IgD-negative memory B cell (primary cell): Measurements from ENCODE around the gene AADACL4. TPM values are rescaled to one million over a fixed set of nuclear protein-coding genes. Genes with fewer than 3 reads are reported as not detected.
"Not testable (repeated sequence)": the region's sequence is repeated elsewhere in the genome, so short reads cannot be mapped to it uniquely, and the experiment has no call there.

Experiments
- H3K27ac Mint-ChIP-seq, 3 donors: one replicate each; pipeline ENCODE4 v1.8.0; 2020 to 2022; ENCODE audit warnings: mild to moderate bottlenecking in 3 of 3, mixed read lengths in 3 of 3, moderate library complexity in 1 of 3
- H3K27me3 Mint-ChIP-seq: one replicate; pipeline ENCODE4 v1.8.0; 2021; ENCODE audit warnings: mixed read lengths
- H3K36me3 Mint-ChIP-seq: one replicate; pipeline ENCODE4 v1.8.0; 2020; ENCODE audit warnings: mild to moderate bottlenecking, mixed read lengths
- H3K4me1 Mint-ChIP-seq, 3 donors: one replicate each; pipeline ENCODE4 v1.8.0; 2020 to 2022; ENCODE audit warnings: mixed read lengths in 3 of 3, mild to moderate bottlenecking in 1 of 3
- H3K4me3 Mint-ChIP-seq, 4 donors: one replicate each; pipeline ENCODE4 v1.8.0; 2020 to 2022; ENCODE audit warnings: mild to moderate bottlenecking in 4 of 4, mixed read lengths in 4 of 4, moderate library complexity in 3 of 4
- H3K9me3 Mint-ChIP-seq, 3 donors: one replicate each; pipeline ENCODE4 v1.8.0; 2020 to 2021; ENCODE audit warnings: mixed read lengths in 3 of 3, mild to moderate bottlenecking in 1 of 3
- polyA plus RNA-seq: library from polyadenylated mRNA; unstranded; fragments of 300-500 nt; fragmentation: Illumina TruSeq; gene quantifications from one replicate; pipeline ENCODE4 v1.2.3, GENCODE V29; 2021

Gene AADACL4
- polyA plus RNA-seq, 1 donor from 2014 or later = not detected

DNA sequence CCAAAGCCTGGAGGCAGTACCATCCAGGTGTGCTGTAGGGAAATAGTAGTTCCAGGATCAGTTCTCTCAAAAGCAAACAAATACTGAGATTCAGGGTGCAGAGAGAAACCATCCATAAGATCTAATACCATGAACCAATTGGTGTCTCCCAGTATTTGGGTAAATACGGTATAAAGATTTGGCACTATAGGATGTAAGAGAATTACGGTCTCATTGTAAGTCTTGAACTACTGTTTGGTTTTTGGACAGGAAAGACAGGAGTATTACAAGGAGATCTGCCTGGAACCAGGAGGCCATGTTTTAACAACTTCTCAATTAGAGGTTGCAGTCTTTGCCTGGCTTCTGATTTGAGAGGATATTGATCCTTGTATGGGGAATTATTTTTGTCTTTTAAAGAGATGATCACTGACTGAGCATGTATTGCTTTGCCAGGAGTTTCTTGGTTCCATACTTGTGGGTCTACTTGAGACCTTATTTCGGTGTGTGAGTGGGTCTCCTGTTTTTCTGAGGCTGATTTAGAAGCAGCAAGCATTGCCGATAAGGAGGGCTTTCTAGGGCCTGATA lies 10.2 kb downstream of the AADACL4 start:
- Mint-ChIP-seq H3K4me3 (no peak overlapping the region), H3K4me1 (peaks cover 0 to 4% (median 3%) of the 10 kb centered on the region in 3 donors), H3K27ac (no peak overlapping the region), H3K36me3 (no peaks in the 10 kb centered on the region), H3K27me3 (peaks cover 14% of the 10 kb centered on the region), H3K9me3 (peaks cover 0 to 2% (median 0%) of the 10 kb centered on the region in 3 donors)

DNA sequence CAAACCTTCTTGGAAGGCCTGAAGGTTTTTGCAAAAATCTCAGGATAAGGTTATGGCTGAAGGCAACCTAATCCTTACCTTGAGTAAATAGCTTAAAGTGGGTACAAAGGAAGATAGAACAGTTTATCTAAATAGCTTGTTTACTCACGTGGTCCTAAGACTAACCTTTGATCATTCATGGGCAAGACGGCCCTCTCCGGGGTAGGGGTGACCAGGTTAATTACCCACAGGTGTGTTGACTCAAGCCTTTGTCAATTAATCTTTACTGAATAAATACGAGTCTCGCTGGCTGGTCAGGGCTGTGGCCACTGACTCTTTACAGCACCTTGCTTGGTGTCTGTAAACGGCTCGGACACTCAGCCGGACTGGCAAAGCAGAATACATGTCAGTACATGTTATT lies 10.8 kb downstream of the AADACL4 start:
- peaks cover 0 to 2% (median 0%) of the 10 kb centered on the region in 3 donors for H3K9me3 Mint-ChIP-seq

GRCh38 chr1:12656575-12656974 lies 12.7 kb downstream of the AADACL4 start:
- no peak overlapping the region for H3K4me3 Mint-ChIP-seq
- H3K36me3 Mint-ChIP-seq = no peaks in the 10 kb centered on the region
- peaks cover 0 to 4% (median 3%) of the 10 kb centered on the region in 3 donors for H3K4me1 Mint-ChIP-seq
- H3K27me3 Mint-ChIP-seq = peaks cover 11% of the 10 kb centered on the region
- H3K9me3 Mint-ChIP-seq = peaks cover 0 to 2% (median 0%) of the 10 kb centered on the region in 3 donors
- no peak overlapping the region for H3K27ac Mint-ChIP-seq

More for the DNA sequence above, 10.8 kb downstream of the AADACL4 start:
- peaks cover 14% of the 10 kb centered on the region for H3K27me3 Mint-ChIP-seq
- H3K27ac Mint-ChIP-seq = no peak overlapping the region
- no peak overlapping the region for H3K4me3 Mint-ChIP-seq
- H3K4me1 Mint-ChIP-seq = peaks cover 0 to 4% (median 3%) of the 10 kb centered on the region in 3 donors
- no peaks in the 10 kb centered on the region for H3K36me3 Mint-ChIP-seq

DNA sequence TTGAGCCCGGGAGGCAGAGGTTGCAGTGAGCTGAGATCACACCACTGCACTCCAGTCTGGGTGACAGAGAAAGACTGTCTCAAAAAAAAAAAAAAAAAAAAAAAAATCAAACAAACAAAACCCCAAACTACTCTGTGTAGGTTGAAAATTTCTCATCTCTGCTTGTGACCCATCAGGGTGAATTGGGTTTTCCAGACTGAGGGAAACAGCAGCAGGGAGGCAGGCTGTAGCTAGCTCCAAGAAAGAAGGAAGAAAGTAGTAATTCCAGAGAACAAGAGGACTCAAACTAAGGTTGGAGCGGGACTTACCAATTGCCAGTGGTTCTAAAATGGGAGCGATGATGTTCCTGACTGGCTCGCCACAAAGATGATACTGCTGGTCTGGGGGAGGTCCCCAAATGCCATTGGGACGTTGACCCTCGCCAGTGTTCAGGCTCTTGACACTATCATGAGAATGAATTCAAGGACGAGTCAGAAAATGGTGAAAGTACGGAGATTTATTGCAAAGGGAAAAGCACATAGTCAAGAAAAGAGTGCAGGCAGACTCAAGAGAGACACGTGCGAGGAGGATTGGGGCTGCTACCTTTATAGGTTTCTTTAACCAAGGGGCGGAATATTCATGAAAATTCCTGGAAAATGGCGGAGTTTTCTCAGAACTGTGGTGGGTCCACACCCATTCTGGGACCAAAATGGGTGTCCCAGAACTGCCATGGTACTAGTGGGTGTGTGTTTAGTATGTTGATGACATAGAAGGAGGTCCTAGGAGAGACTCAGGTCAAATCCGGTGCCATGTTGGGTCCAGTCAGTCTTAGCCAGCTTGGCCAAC lies 13.4 kb downstream of the AADACL4 start:
- no peak overlapping the region for H3K27ac Mint-ChIP-seq
- peaks cover 10% of the 10 kb centered on the region for H3K27me3 Mint-ChIP-seq
- H3K4me1 Mint-ChIP-seq = peaks cover 0 to 4% (median 3%) of the 10 kb centered on the region in 3 donors
- H3K36me3 Mint-ChIP-seq = no peaks in the 10 kb centered on the region
- no peaks in the 10 kb centered on the region for H3K9me3 Mint-ChIP-seq
- H3K4me3 Mint-ChIP-seq = no peak overlapping the region

GRCh38 chr1:12657885-12658512 lies 14.1 kb downstream of the AADACL4 start:
- H3K9me3 Mint-ChIP-seq, H3K4me1 Mint-ChIP-seq, H3K4me3 Mint-ChIP-seq, H3K27ac Mint-ChIP-seq, H3K36me3 Mint-ChIP-seq: not testable (repeated sequence)
- peaks cover 12% of the 10 kb centered on the region for H3K27me3 Mint-ChIP-seq

- Mint-ChIP-seq H3K4me1 (peaks cover 0 to 4% (median 3%) of the 10 kb centered on the region in 3 donors), H3K36me3 (no peaks in the 10 kb centered on the region), H3K27ac (peak overlapping the region in 1 of 3 donors; percentile 19), H3K9me3 (no peaks in the 10 kb centered on the region), H3K4me3 (peak overlapping the region in 1 of 4 donors; percentile 77), H3K27me3 (peaks cover 16% of the 10 kb centered on the region)
These were observed 14.9 kb downstream of the AADACL4 start for GRCh38 chr1:12658531-12659453.

DNA sequence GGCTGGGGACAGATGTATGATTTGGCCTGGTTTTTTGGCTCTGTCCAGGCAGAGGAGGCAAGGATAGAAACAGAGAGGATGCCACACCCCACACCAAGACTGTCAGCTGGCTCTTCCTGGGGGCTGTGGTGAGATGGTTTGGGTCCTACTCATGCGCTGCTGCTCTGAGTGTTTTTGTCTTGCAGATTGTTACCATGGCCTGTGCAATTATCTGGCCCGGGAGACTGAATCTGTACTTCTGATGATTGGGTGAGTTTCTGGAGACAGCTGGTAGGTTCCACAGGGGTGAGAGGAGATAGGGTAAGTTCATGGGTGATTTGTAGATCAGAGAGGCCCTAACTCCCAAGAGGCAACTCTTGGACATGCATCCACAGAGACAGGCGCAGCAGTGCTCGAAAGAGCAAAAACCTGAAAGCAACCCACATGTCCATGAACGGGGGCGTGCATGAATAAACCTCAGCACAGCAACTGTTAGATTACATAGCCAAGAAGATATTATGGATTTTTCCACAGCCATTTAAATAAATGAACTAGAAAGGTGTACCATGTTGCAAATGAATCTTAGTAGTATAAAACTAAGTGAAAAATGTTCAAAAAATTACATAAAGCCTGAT lies 17.8 kb downstream of the AADACL4 start:
- Mint-ChIP-seq H3K36me3 (no peaks in the 10 kb centered on the region), H3K9me3 (no peaks in the 10 kb centered on the region), H3K4me1 (peaks cover 0 to 4% (median 3%) of the 10 kb centered on the region in 3 donors), H3K27me3 (peaks cover 16% of the 10 kb centered on the region), H3K4me3 (no peak overlapping the region), H3K27ac (no peak overlapping the region)

- peaks cover 16% of the 10 kb centered on the region for H3K27me3 Mint-ChIP-seq
- no peaks in the 10 kb centered on the region for H3K36me3 Mint-ChIP-seq
- H3K4me1 Mint-ChIP-seq = peaks cover 0 to 4% (median 2%) of the 10 kb centered on the region in 3 donors
- no peak overlapping the region for H3K27ac Mint-ChIP-seq
- H3K4me3 Mint-ChIP-seq = no peak overlapping the region
- H3K9me3 Mint-ChIP-seq = no peaks in the 10 kb centered on the region
These were observed 18.7 kb downstream of the AADACL4 start for GRCh38 chr1:12662556-12662955.

- peaks cover 9% of the 10 kb centered on the region for H3K27me3 Mint-ChIP-seq
- H3K9me3 Mint-ChIP-seq = peaks cover 1 to 8% (median 5%) of the 10 kb centered on the region in 3 donors
- H3K4me3 Mint-ChIP-seq = no peak overlapping the region
- H3K27ac Mint-ChIP-seq = no peak overlapping the region
- no peaks in the 10 kb centered on the region for H3K4me1 Mint-ChIP-seq
- H3K36me3 Mint-ChIP-seq = peaks cover 1% of the 10 kb centered on the region
These were observed 21.6 kb downstream of the AADACL4 start for GRCh38 chr1:12665511-12665910.

DNA sequence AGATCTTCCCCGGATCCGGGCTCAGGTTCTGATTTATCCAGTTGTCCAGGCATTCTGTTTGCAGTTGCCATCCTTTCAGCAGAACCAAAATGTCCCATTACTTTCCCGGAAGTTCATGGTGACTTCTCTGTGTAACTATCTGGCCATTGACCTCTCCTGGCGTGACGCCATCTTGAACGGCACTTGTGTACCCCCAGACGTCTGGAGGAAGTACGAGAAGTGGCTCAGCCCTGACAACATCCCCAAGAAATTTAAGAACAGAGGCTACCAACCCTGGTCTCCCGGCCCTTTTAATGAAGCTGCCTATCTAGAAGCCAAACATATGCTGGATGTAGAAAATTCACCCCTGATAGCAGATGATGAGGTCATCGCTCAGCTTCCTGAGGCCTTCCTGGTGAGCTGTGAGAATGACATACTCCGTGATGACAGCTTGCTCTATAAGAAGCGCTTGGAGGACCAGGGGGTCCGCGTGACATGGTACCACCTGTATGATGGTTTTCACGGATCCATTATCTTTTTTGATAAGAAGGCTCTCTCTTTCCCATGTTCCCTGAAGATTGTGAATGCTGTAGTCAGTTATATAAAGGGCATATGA lies 22.4 kb downstream of the AADACL4 start:
- Mint-ChIP-seq H3K4me1 (no peaks in the 10 kb centered on the region), H3K9me3 (peaks cover 1 to 8% (median 5%) of the 10 kb centered on the region in 3 donors), H3K27me3 (peaks cover 10% of the 10 kb centered on the region), H3K36me3 (peaks cover 1% of the 10 kb centered on the region), H3K4me3 (no peak overlapping the region), H3K27ac (no peak overlapping the region)

GRCh38 chr1:12669529-12670068 lies 25.7 kb downstream of the AADACL4 start:
- Mint-ChIP-seq H3K4me1 (no peaks in the 10 kb centered on the region), H3K9me3 (peaks cover 1 to 8% (median 5%) of the 10 kb centered on the region in 3 donors), H3K4me3 (no peak overlapping the region), H3K27me3 (peaks cover 9% of the 10 kb centered on the region), H3K27ac (no peak overlapping the region), H3K36me3 (peaks cover 1% of the 10 kb centered on the region)

DNA sequence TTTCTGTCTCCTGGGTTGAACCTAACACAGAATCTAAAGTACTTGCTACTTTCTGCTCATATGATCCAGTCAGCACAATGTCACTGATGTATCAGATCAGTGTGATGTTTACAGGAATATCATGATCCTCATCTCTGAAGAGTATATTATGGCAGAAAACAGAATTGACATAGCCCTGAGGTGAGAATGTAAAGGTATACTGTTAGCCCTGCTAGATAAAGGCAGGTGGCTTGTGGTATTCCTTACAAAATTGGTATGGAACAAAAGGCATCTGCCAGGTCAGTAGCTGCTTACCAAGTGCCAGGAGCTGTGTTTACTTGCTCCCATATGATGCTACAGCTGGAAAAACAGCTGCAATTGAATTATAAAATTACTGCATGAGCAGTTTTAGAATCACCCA lies 30.5 kb downstream of the AADACL4 start:
- H3K9me3 Mint-ChIP-seq = peaks cover 0 to 6% (median 0%) of the 10 kb centered on the region in 3 donors
- H3K27ac Mint-ChIP-seq = no peak overlapping the region
- no peak overlapping the region for H3K4me3 Mint-ChIP-seq
- H3K4me1 Mint-ChIP-seq = no peaks in the 10 kb centered on the region
- peaks cover 26% of the 10 kb centered on the region for H3K27me3 Mint-ChIP-seq
- peaks cover 2% of the 10 kb centered on the region for H3K36me3 Mint-ChIP-seq

DNA sequence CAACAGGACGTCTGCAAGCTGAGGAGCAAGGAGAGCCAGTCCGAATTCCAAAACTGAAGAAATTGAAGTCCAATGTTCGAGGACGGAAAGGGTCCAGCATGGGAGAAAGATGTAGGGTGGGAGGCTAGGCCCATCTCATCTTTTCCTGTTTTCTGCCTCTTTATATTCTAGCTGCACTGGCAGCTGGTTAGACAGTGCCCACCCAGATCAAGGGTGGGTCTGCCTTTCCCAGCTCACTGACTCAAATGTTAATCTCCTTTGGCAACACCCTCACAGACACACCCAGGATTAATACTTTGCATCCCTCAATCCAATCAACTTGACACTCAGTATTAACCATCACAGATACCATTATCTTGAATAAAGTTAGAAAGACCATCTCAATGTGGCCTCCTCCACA lies 32.2 kb downstream of the AADACL4 start:
- H3K27ac Mint-ChIP-seq, H3K4me1 Mint-ChIP-seq, H3K36me3 Mint-ChIP-seq, H3K4me3 Mint-ChIP-seq: not testable (repeated sequence)
- Mint-ChIP-seq H3K9me3 (peaks cover 6 to 11% (median 6%) of the 10 kb centered on the region in 3 donors), H3K27me3 (peaks cover 33% of the 10 kb centered on the region)

GRCh38 chr1:12677565-12677964 lies 33.7 kb downstream of the AADACL4 start:
- Mint-ChIP-seq H3K27me3 (peaks cover 32% of the 10 kb centered on the region), H3K4me3 (no peak overlapping the region), H3K27ac (no peak overlapping the region), H3K36me3 (peaks cover 2% of the 10 kb centered on the region), H3K4me1 (no peaks in the 10 kb centered on the region), H3K9me3 (peaks cover 6 to 11% (median 6%) of the 10 kb centered on the region in 3 donors)
